ENCODE measurements around the gene ERLEC1.
"Not testable (repeated sequence)": the region's sequence is repeated elsewhere in the genome, so short reads cannot be mapped to it uniquely, and the experiment has no call there.

ERLEC1 gene

GRCh38 chr2:53756644-53757043 is 30.2 kb upstream of the ERLEC1 start:
- ATAC-seq: no peak

GRCh38 chr2:53757206-53757605 is 29.6 kb upstream of the ERLEC1 start:
- ATAC-seq: not testable (repeated sequence)

More at GRCh38 chr2:53756644-53757043, 30.2 kb upstream of the ERLEC1 start:
- TF ChIP-seq OSR1 (CRISPR knock-in tag; IDR thresholded peaks at IDR 0.05) (no peak), CREB5 (CRISPR knock-in tag; IDR thresholded peaks at IDR 0.05; ENCODE audit: low read depth) (no peak)

GRCh38 chr2:53765767-53766166 is 21.1 kb upstream of the ERLEC1 start:
- no peak for TF ChIP-seq ZFP3 (CRISPR knock-in tag; IDR thresholded peaks at IDR 0.05)
- no peak for TF ChIP-seq GLIS3 (CRISPR knock-in tag; IDR thresholded peaks at IDR 0.05)
- TF ChIP-seq ARNTL (CRISPR knock-in tag; IDR thresholded peaks at IDR 0.05; ENCODE audit: borderline replicate concordance, low read depth): no peak
- no peak for TF ChIP-seq SNAI2 (CRISPR knock-in tag; IDR thresholded peaks at IDR 0.05)
- TF ChIP-seq BACH2 (CRISPR knock-in tag; IDR thresholded peaks at IDR 0.05; ENCODE audit: borderline replicate concordance): no peak
- TF ChIP-seq POU6F1 (CRISPR knock-in tag; IDR thresholded peaks at IDR 0.05; ENCODE audit: borderline replicate concordance, low read depth): no peak
- TF ChIP-seq ZC3H10 (CRISPR knock-in tag; IDR thresholded peaks at IDR 0.05): no peak
- TF ChIP-seq RARB (CRISPR knock-in tag; IDR thresholded peaks at IDR 0.05): no peak
- no peak for TF ChIP-seq ZNF70 (CRISPR knock-in tag; IDR thresholded peaks at IDR 0.05)
- no peak for TF ChIP-seq PPARA (CRISPR knock-in tag; IDR thresholded peaks at IDR 0.05; ENCODE audit: borderline replicate concordance)
- TF ChIP-seq OSR1 (CRISPR knock-in tag; IDR thresholded peaks at IDR 0.05): no peak
- no peak for TF ChIP-seq ZNF565 (CRISPR knock-in tag; conservative IDR thresholded peaks at IDR 0.05; ENCODE audit: low read depth)
- no peak for TF ChIP-seq TOX (CRISPR knock-in tag; IDR thresholded peaks at IDR 0.05; ENCODE audit: borderline replicate concordance)
- no peak for ATAC-seq

- ATAC-seq: peak; percentile 98
- TF ChIP-seq TCF4 (CRISPR knock-in tag; IDR thresholded peaks at IDR 0.05; ENCODE audit: borderline replicate concordance): no peak
- TF ChIP-seq OSR1 (CRISPR knock-in tag; IDR thresholded peaks at IDR 0.05): no peak
- TF ChIP-seq CSRNP3 (CRISPR knock-in tag; IDR thresholded peaks at IDR 0.05): no peak
- TF ChIP-seq ISL1 (CRISPR knock-in tag; IDR thresholded peaks at IDR 0.05): no peak
- no peak for TF ChIP-seq CREB5 (CRISPR knock-in tag; IDR thresholded peaks at IDR 0.05; ENCODE audit: low read depth)
- TF ChIP-seq PPARA (CRISPR knock-in tag; IDR thresholded peaks at IDR 0.05; ENCODE audit: borderline replicate concordance): no peak
- no peak for TF ChIP-seq ZNF70 (CRISPR knock-in tag; IDR thresholded peaks at IDR 0.05)
- no peak for TF ChIP-seq POU6F1 (CRISPR knock-in tag; IDR thresholded peaks at IDR 0.05; ENCODE audit: borderline replicate concordance, low read depth)
- TF ChIP-seq PATZ1 (CRISPR knock-in tag; IDR thresholded peaks at IDR 0.05; ENCODE audit: borderline replicate concordance): no peak
- TF ChIP-seq ZNF8 (CRISPR knock-in tag; IDR thresholded peaks at IDR 0.05): no peak
- TF ChIP-seq ZFP3 (CRISPR knock-in tag; IDR thresholded peaks at IDR 0.05): no peak
- TF ChIP-seq SNAI2 (CRISPR knock-in tag; IDR thresholded peaks at IDR 0.05): no peak
- no peak for TF ChIP-seq RARB (CRISPR knock-in tag; IDR thresholded peaks at IDR 0.05)
- TF ChIP-seq BACH2 (CRISPR knock-in tag; IDR thresholded peaks at IDR 0.05; ENCODE audit: borderline replicate concordance): no peak
- no peak for TF ChIP-seq GLIS3 (CRISPR knock-in tag; IDR thresholded peaks at IDR 0.05)
- TF ChIP-seq ARNTL (CRISPR knock-in tag; IDR thresholded peaks at IDR 0.05; ENCODE audit: borderline replicate concordance, low read depth): no peak
- TF ChIP-seq ZNF565 (CRISPR knock-in tag; conservative IDR thresholded peaks at IDR 0.05; ENCODE audit: low read depth): no peak
- no peak for TF ChIP-seq ZC3H10 (CRISPR knock-in tag; IDR thresholded peaks at IDR 0.05)
- TF ChIP-seq ESRRG (CRISPR knock-in tag; IDR thresholded peaks at IDR 0.05): no peak
These were observed 19.2 kb upstream of the ERLEC1 start, which contains the start of gene CHAC2 for GRCh38 chr2:53767405-53768241. CHAC2 (plus strand) TSS chr2:53767804; CDS start chr2:53767887, 83 bp downstream.
